ENCODE measurements around the gene TTC39A. TPM values are rescaled to one million over a fixed set of nuclear protein-coding genes. Genes with fewer than 3 reads are reported as not detected.

Gene TTC39A
- 11.5 TPM for total RNA-seq

DNA sequence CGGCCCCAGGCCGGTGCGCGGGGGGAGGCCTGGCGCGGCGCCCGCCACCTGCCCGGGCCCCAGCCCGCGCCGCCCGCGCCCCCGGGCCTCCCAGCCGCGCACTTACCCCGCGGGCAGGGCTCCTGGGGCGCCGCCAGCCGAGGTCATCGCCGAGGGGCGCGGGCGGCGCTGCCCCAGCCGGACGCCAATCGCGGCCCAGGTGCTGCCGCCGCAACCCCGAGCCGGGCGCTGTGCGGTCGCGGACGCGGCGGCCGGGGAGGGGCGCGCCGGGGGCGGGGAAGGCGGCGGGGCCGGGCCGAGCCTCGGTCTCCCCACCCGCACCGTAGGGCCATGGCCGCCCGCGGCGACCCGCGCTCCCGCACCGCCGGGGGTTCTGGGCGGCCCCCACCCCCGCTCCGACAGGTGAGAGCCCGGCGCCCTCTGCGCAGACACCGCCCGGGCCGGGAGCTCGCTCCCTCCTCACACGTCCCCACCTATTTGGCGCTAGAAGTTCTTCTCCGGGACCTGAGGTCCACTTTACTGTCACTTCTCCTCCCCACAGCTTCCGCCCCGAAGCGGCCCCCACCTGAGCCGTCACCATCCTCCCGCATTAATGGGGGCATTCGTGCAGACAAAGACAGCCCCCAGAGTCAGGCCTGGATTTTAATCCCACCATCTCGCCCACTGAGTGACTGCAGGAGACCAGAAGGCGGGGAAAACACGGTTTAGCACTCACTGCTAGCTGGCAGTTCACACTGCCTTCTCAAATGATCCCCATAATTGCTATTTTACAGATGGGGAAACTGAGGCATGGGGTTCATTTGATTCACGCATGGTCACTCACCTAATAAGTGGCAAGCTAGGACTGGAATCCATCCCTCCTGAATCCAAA lies at the start of gene TTC39A:
TSS of gene TTC39A (minus strand) at position 232 of the 871 bp plus-strand sequence. CDS start at position 147, 85 bp downstream.
- DNase-seq (ENCODE audit: extremely low spot score in 2 of 2), result no peak
- intact Hi-C loops (cut with DNase I), result no loop called here
- Histone ChIP-seq H3K27me3 (no peaks in the 10 kb centered on the region), H3K4me1 (peaks cover 24% of the 10 kb centered on the region), H3K9me3 (no peaks in the 10 kb centered on the region), H3K4me3 (peak within 1 kb of the TSS; percentile 52 to 71), H3K27ac (peak within 1 kb of the TSS; percentile 53), H3K36me3 (no peaks in the 10 kb centered on the region)
- TF ChIP-seq, protein P1, sequence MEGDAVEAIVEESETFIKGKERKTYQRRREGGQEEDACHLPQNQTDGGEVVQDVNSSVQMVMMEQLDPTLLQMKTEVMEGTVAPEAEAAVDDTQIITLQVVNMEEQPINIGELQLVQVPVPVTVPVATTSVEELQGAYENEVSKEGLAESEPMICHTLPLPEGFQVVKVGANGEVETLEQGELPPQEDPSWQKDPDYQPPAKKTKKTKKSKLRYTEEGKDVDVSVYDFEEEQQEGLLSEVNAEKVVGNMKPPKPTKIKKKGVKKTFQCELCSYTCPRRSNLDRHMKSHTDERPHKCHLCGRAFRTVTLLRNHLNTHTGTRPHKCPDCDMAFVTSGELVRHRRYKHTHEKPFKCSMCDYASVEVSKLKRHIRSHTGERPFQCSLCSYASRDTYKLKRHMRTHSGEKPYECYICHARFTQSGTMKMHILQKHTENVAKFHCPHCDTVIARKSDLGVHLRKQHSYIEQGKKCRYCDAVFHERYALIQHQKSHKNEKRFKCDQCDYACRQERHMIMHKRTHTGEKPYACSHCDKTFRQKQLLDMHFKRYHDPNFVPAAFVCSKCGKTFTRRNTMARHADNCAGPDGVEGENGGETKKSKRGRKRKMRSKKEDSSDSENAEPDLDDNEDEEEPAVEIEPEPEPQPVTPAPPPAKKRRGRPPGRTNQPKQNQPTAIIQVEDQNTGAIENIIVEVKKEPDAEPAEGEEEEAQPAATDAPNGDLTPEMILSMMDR (IDR thresholded peaks at IDR 0.05), result no peak
- TF ChIP-seq POLR2AphosphoS5 (IDR thresholded peaks at IDR 0.05; ENCODE audit: insufficient read depth in 1 of 2, low read depth in 1 of 2), result no peak
- no peak for TF ChIP-seq POLR2A (IDR thresholded peaks at IDR 0.05)

DNA sequence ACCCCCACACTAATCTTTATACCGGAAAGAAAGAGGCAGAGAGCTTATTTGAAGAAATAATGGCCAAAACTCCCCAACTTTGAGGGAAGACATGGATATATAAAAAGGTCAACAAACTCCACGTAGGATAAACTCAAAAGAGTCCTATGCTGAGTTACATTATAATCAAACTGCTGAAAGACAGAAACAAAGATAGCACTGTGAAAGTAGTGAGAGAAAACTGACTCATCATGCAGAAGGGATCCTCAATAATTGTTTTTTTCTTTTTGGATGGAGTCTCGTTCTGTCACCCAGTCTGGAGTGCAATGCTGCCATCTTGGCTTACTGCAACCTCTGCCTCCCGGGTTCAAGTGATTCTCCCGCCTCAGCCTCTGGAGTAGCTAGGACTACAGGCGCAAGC lies 48.5 kb upstream of the TTC39A start:
- intact Hi-C loops (cut with DNase I), result no loop called here
- peaks cover 0 to 25% of the 10 kb centered on the region in 2 donors for H3K36me3 ChIP-seq

DNA sequence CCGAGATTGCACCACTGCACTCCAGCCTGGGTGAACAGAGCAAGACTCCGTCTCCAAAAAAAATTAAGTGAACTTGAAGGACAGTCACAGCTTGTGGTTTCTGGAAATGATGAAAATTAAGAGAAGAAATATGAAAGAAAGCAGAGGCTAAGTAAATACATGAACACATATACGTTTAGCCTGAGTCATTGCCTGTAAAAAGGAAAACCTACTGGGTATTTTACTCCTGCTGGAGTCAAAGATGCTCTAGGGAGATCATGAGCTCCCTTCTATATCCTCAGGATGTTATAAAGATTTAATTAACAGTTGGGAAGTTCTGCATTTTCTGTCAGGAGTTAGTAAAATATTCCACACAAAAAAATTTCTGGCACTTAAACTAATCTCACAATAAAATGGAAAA lies 43.5 kb upstream of the TTC39A start:
- H3K27ac ChIP-seq, result no peak overlapping the region
- no peak for TF ChIP-seq POLR2A (IDR thresholded peaks at IDR 0.05)
- TF ChIP-seq, protein P1 (IDR thresholded peaks at IDR 0.05), result no peak
- TF ChIP-seq POLR2AphosphoS5 (IDR thresholded peaks at IDR 0.05; ENCODE audit: insufficient read depth in 1 of 2, low read depth in 1 of 2), result no peak
- intact Hi-C loops (cut with DNase I), result no loop called here
- no peaks in the 10 kb centered on the region for H3K9me3 ChIP-seq
- H3K27me3 ChIP-seq, result no peaks in the 10 kb centered on the region
- peaks cover 0 to 28% of the 10 kb centered on the region in 2 donors for H3K36me3 ChIP-seq
- no peaks in the 10 kb centered on the region for H3K4me1 ChIP-seq
- no peak for DNase-seq (ENCODE audit: extremely low spot score in 2 of 2)
- H3K4me3 ChIP-seq, result no peak overlapping the region

More for the DNA sequence above, 48.5 kb upstream of the TTC39A start:
- Histone ChIP-seq H3K4me3 (no peak overlapping the region), H3K27ac (no peak overlapping the region), H3K27me3 (no peaks in the 10 kb centered on the region), H3K9me3 (peaks cover 3% of the 10 kb centered on the region), H3K4me1 (no peaks in the 10 kb centered on the region)
- TF ChIP-seq, protein P1 (IDR thresholded peaks at IDR 0.05), result no peak
- TF ChIP-seq POLR2A (IDR thresholded peaks at IDR 0.05) (no peak), POLR2AphosphoS5 (IDR thresholded peaks at IDR 0.05; ENCODE audit: insufficient read depth in 1 of 2, low read depth in 1 of 2) (no peak)
- no peak for DNase-seq (ENCODE audit: extremely low spot score in 2 of 2)

DNA sequence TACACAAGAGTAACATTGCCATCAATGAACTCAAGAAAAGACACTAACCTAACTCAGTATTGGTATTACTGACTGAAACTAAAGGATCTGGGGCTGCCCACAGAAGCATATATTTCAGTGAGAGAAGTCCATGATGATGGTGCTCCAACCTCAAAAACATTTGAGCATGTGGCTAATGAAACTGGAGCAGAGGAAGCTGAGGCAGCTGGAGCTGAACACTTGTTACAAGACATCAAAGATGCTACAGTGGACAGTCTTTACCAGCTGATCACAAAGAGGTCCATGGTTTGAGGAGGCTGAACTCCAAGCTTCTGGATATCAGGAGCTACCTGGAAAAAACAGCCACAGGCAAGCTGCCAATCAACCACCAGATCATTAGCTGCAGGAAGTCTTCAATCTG lies 42.2 kb upstream of the TTC39A start:
- H3K4me3 ChIP-seq, result no peak overlapping the region
- TF ChIP-seq, protein P1 (IDR thresholded peaks at IDR 0.05), result no peak
- TF ChIP-seq POLR2AphosphoS5 (IDR thresholded peaks at IDR 0.05; ENCODE audit: insufficient read depth in 1 of 2, low read depth in 1 of 2) (no peak), POLR2A (IDR thresholded peaks at IDR 0.05) (no peak)
- no peaks in the 10 kb centered on the region for H3K4me1 ChIP-seq
- no peaks in the 10 kb centered on the region for H3K27me3 ChIP-seq
- intact Hi-C loops (cut with DNase I), result no loop called here
- DNase-seq (ENCODE audit: extremely low spot score in 2 of 2), result no peak
- no peaks in the 10 kb centered on the region for H3K9me3 ChIP-seq
- H3K27ac ChIP-seq, result no peak overlapping the region
- H3K36me3 ChIP-seq, result peaks cover 0 to 27% of the 10 kb centered on the region in 2 donors

DNA sequence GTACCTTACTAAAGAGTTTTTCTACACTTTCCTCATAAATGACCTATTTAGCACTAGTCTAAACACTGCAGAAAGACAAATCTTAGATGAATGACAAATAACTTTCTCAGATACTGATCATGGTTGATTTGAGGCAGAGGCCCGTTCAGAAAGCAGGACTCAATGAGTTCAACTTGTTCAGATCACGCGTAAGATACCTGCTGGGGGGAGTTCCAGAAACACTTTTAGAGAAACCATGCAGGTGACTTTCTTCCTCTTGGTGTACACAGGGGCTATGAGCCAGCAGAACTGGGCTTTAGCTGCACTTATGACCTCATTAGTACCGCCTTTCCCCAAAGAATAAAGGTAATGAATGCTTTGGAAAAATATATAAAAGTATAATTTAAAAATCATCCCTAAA lies 38.8 kb upstream of the TTC39A start:
- no peak overlapping the region for H3K27ac ChIP-seq
- intact Hi-C loops (cut with DNase I), result no loop called here
- H3K36me3 ChIP-seq, result peaks cover 0 to 32% of the 10 kb centered on the region in 2 donors
- TF ChIP-seq POLR2AphosphoS5 (IDR thresholded peaks at IDR 0.05; ENCODE audit: insufficient read depth in 1 of 2, low read depth in 1 of 2) (no peak), POLR2A (IDR thresholded peaks at IDR 0.05) (no peak)
- TF ChIP-seq, protein P1 (IDR thresholded peaks at IDR 0.05), result no peak
- H3K9me3 ChIP-seq, result no peaks in the 10 kb centered on the region
- H3K4me3 ChIP-seq, result no peak overlapping the region
- no peaks in the 10 kb centered on the region for H3K4me1 ChIP-seq
- no peaks in the 10 kb centered on the region for H3K27me3 ChIP-seq
- no peak for DNase-seq (ENCODE audit: extremely low spot score in 2 of 2)

Data from vagina (tissue), 2 donors.